ENCODE results near the gene CDC5L.
"Not testable (repeated sequence)": the region's sequence is repeated elsewhere in the genome, so short reads cannot be mapped to it uniquely, and the experiment has no call there.

The CDC5L gene

GRCh38 chr6:44387346-44388134, at the start of gene CDC5L:
CDC5L (plus strand) TSS chr6:44387706; CDS start chr6:44387824, 118 bp downstream.
- peak within 1 kb of the TSS; percentile 96 to 99 for H3K4me3 Mint-ChIP-seq
- ATAC-seq (peak; percentile 97), DNase-seq (peak; percentile 94 to 97)
- H3K4me1 Mint-ChIP-seq = peaks cover 49% of the 10 kb centered on the region
- H3K27ac Mint-ChIP-seq = peak within 1 kb of the TSS; percentile 98 to 99
- H3K27me3 Mint-ChIP-seq = no peaks in the 10 kb centered on the region
- H3K9me3 Mint-ChIP-seq = no peaks in the 10 kb centered on the region

DNA sequence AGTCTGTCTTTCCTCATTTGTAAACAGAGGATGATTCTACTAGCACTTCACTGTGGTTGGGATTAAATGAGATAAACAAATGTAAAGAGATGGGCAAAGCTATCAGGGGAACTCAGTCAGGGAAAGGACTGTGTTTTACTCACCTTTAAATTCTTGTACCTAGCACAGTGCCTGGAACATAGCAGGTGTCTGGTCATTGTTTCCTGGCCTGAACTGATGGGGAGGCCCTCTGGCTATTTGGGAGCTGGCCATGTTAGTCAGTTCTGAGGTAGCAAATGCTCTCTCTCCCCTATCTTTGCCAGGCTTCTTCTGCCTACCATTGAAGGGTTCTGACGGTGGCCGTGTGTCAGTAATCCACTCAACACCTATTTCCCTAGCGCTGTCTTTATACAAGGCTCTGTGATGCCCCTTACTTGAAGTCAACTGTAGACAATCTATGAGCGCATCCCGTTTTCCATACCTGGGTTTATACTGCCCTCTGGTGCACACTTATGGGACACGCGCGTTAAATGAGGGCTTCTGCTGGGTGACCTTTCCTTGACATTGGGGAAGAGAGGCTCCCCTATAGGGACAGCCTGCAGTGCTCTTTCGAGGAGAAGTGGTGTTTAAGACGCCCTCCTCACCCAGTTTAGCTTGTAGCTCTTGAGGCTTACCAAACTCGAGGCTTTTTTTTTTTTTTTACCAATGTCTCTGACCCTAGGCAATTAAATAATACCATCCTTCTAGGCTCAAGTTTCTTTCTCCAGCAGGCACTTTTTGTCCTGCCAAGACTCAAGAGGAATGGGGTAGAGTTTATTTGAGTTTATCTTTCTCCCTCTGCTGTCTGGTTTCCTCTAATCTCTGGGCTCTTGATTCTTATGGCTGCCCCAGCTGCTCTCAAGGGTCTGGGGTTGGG, 49.0 kb upstream of the CDC5L start:
- DNase-seq (peak; percentile 67 to 71), ATAC-seq (peak; percentile 89)
- H3K4me1 Mint-ChIP-seq = peaks cover 6% of the 10 kb centered on the region
- no peak overlapping the region for H3K4me3 Mint-ChIP-seq
- H3K27me3 Mint-ChIP-seq = peaks cover 32% of the 10 kb centered on the region
- no peaks in the 10 kb centered on the region for H3K9me3 Mint-ChIP-seq
- no peak overlapping the region for H3K27ac Mint-ChIP-seq

DNA sequence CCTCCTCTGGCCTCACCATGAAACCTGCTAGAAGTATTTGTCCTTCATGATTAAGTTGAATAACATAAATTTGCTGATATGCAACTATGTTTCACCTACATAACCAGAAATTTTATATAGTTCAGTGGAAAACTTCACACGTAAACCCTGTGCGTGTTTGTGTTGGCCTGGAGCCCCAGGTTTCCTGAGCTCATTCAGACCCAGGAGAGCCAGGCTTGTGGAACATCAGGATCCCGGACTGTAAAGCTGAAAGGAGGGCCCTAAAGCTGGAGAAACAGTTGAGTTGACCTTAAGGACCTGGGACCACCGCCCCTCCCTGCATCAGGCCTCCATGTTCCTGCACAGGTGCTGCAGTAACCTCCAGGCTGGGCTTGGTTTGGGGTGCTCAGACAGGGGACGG, 48.2 kb upstream of the CDC5L start:
- peaks cover 6% of the 10 kb centered on the region for H3K4me1 Mint-ChIP-seq
- no peaks in the 10 kb centered on the region for H3K9me3 Mint-ChIP-seq
- H3K27ac Mint-ChIP-seq = no peak overlapping the region
- ATAC-seq (no peak), DNase-seq (no peak)
- H3K4me3 Mint-ChIP-seq = no peak overlapping the region
- peaks cover 32% of the 10 kb centered on the region for H3K27me3 Mint-ChIP-seq

DNA sequence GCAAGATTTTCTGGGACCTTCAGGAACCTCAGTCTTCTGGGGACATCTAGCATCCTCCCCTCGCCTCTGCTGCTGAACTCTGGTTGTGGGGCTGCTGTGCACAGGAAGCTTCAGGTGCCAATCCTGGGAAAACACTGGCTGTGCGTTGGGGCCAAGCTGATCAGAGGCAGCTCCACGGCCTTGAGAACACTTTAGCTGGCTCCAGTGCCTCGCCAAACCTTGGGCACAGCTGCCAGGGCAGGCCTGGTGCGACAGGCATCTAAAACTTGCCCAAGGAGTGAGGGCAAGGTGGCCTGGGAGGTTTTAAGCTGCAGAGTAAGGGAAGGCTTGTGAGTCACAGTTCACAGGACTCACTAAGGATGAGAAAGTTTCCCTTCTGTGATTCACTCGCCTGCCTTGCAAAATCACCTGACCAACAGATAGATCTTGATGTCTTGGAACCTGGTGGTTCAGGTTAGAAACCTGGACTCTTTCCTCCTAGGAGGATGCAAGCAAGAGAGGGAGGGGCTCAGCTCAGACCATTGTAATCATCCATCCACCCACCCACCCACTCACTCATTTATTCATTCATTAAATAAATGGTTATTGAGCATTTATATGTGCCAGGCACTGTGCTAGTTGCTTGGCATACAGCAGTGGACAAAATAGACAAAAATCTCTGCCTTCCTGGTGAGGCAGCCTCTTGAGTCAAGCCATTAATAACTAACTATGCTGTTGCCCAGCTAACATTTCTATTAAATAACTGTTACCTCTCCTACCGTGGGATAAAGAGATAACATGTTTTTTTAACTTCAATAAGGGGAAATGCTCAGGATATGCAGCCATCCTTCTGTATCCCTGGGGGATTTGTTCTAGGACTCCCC, 47.5 kb upstream of the CDC5L start:
- DNase-seq = no peak

GRCh38 chr6:44341095-44341890, 46.2 kb upstream of the CDC5L start:
- DNase-seq = no peak
- peaks cover 40% of the 10 kb centered on the region for H3K27me3 Mint-ChIP-seq
- no peak overlapping the region for H3K27ac Mint-ChIP-seq
- no peak overlapping the region for H3K4me3 Mint-ChIP-seq
- peaks cover 6% of the 10 kb centered on the region for H3K4me1 Mint-ChIP-seq
- no peak for ATAC-seq
- no peaks in the 10 kb centered on the region for H3K9me3 Mint-ChIP-seq

More for the DNA sequence above, 47.5 kb upstream of the CDC5L start:
- peak; percentile 40 for ATAC-seq
- no peak overlapping the region for H3K4me3 Mint-ChIP-seq
- no peaks in the 10 kb centered on the region for H3K9me3 Mint-ChIP-seq
- H3K27me3 Mint-ChIP-seq = peaks cover 39% of the 10 kb centered on the region
- peaks cover 6% of the 10 kb centered on the region for H3K4me1 Mint-ChIP-seq
- H3K27ac Mint-ChIP-seq = no peak overlapping the region

- DNase-seq (no peak), ATAC-seq (no peak)
- H3K4me1 Mint-ChIP-seq = peaks cover 6% of the 10 kb centered on the region
- H3K4me3 Mint-ChIP-seq = peak overlapping the region in 1 of 2 donors; percentile 7
- H3K9me3 Mint-ChIP-seq = no peaks in the 10 kb centered on the region
- no peak overlapping the region for H3K27ac Mint-ChIP-seq
- H3K27me3 Mint-ChIP-seq = peaks cover 40% of the 10 kb centered on the region
Observed at GRCh38 chr6:44342052-44342451, 45.5 kb upstream of the CDC5L start.

GRCh38 chr6:44342489-44342888, 45.0 kb upstream of the CDC5L start, which contains the start of gene SPATS1:
SPATS1 (plus strand) TSS chr6:44342650; CDS start chr6:44343096, 446 bp downstream.
- Mint-ChIP-seq H3K27me3 (peaks cover 40% of the 10 kb centered on the region), H3K4me1 (peaks cover 6% of the 10 kb centered on the region), H3K27ac (no peak within 1 kb of the TSS), H3K9me3 (no peaks in the 10 kb centered on the region), H3K4me3 (peak within 1 kb of the TSS; percentile 7 to 26)
- no peak for DNase-seq
- no peak for ATAC-seq

- DNase-seq, H3K4me1 Mint-ChIP-seq, ATAC-seq, H3K4me3 Mint-ChIP-seq, H3K9me3 Mint-ChIP-seq, H3K27ac Mint-ChIP-seq: not testable (repeated sequence)
- H3K27me3 Mint-ChIP-seq = peaks cover 33% of the 10 kb centered on the region
Observed at GRCh38 chr6:44346818-44347217, 40.7 kb upstream of the CDC5L start.

DNA sequence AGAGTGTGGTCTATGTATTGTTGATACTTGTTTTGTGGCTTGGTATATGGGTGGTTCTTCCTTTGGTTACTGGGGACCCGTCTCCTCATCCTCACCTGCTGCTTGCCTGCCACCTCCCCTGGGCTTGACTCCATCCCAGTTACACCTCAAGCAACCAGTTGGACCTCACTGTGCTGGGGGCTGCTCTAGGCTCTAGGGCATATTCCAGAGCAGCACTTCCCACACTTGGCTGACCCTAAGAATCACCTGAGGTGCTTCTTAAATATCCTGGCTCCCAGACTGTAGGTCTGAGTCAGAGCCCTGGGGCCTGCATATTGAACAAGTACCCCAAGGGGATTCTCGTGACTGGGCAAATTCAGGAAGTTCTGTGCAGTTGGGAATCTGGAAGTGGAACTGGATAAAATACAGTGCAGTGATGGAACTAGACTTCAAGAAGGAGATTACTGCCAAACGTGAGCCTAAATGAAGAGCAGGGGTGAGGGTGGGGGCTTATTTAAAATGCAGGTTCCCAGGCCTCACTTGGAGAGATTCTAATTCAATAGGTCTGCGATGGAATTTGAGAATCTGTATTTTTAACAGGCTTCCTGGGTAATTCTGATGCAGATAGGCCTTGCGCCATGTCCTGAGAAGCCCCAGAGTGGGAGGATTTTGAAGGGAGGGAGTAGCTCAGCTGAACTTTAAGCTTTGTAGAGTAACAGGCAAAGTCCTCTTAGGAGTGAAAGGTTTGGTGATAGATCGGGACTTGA, 37.4 kb upstream of the CDC5L start:
- H3K27ac Mint-ChIP-seq = no peak overlapping the region
- DNase-seq (no peak), ATAC-seq (no peak)
- H3K9me3 Mint-ChIP-seq = no peaks in the 10 kb centered on the region
- peaks cover under 1% of the 10 kb centered on the region for H3K27me3 Mint-ChIP-seq
- H3K4me3 Mint-ChIP-seq = no peak overlapping the region
- no peaks in the 10 kb centered on the region for H3K4me1 Mint-ChIP-seq

- H3K4me3 Mint-ChIP-seq = not testable (repeated sequence)
Observed at GRCh38 chr6:44350650-44350994, 36.9 kb upstream of the CDC5L start.

DNA sequence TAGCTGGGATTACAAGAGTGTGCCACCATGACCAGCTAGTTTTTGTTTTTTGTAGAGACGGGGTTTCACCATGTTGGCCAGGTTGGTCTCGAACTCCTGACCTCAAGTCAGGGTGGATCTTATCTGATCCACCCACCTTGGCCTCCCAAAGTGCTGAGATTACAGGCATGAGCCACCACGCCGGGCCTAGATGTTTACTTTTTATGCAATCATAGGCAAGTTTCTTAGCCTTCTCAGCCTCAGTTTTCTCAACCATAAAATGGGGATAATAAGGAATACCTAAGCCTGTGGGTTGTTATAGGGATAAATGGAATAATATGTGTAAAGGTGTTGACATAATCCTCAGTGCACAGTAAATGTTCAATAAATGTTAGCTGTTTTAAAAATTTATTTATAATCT, 35.2 kb upstream of the CDC5L start:
- Mint-ChIP-seq H3K27ac (no peak overlapping the region), H3K4me3 (no peak overlapping the region), H3K9me3 (peaks cover 0 to 6% of the 10 kb centered on the region in 2 donors), H3K27me3 (peaks cover 11% of the 10 kb centered on the region), H3K4me1 (no peaks in the 10 kb centered on the region)
- no peak for ATAC-seq
- no peak for DNase-seq

More at GRCh38 chr6:44350650-44350994, 36.9 kb upstream of the CDC5L start:
- not testable (repeated sequence) for H3K9me3 Mint-ChIP-seq, H3K4me1 Mint-ChIP-seq, ATAC-seq, H3K27me3 Mint-ChIP-seq, H3K27ac Mint-ChIP-seq, DNase-seq

DNA sequence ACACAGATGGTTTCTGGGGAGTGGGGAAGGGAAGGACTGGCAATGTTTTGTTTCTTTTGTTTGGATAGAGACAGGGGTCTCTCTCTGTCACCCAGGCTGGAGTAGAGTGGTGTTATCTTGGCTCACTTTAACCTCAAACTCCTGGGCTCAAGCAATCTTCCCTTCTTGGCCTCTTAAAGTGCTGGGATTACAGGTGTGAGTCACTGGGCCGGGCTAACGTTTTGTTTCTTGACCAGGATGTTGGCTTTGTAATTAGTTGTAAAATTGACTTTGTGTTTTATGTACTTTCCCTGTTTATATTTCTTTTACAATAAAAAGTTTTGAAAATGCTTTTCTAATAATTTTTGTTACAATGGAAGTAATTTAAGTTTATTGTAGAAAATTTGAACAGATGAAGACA, 34.2 kb upstream of the CDC5L start:
- Mint-ChIP-seq H3K4me3 (no peak overlapping the region), H3K4me1 (no peaks in the 10 kb centered on the region), H3K9me3 (peaks cover 0 to 6% of the 10 kb centered on the region in 2 donors), H3K27ac (no peak overlapping the region), H3K27me3 (peaks cover 20% of the 10 kb centered on the region)
- no peak for DNase-seq
- no peak for ATAC-seq

DNA sequence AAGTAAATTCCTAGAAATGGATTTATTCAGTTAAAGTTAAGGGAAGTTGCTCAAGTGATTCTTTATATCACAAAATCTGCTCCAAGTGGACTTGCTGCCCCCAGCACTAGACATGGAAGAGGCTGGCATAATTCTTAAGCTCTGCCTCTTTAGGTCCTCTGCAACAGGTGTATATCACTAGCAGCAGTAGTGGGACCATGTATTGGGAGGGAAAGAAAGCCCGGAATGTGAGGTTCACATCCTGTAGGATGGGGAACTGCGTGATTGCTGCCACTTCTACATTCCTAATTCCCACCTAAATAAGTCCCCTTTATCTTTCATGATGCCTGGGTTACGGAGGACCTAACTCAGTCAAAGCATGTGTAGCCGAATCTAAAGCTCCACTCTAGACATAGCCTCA, 31.9 kb upstream of the CDC5L start:
- no peak overlapping the region for H3K4me3 Mint-ChIP-seq
- H3K4me1 Mint-ChIP-seq = no peaks in the 10 kb centered on the region
- peak overlapping the region in 1 of 2 donors; percentile 17 for H3K27ac Mint-ChIP-seq
- peaks cover 20% of the 10 kb centered on the region for H3K27me3 Mint-ChIP-seq
- ATAC-seq (no peak), DNase-seq (no peak)
- H3K9me3 Mint-ChIP-seq = peaks cover 0 to 6% of the 10 kb centered on the region in 2 donors

- H3K27me3 Mint-ChIP-seq = peaks cover 20% of the 10 kb centered on the region
Observed at GRCh38 chr6:44356487-44356886, 31.0 kb upstream of the CDC5L start.

More at GRCh38 chr6:44356487-44356886, 31.0 kb upstream of the CDC5L start:
- Mint-ChIP-seq H3K4me1 (no peaks in the 10 kb centered on the region), H3K4me3 (no peak overlapping the region), H3K9me3 (peaks cover 0 to 6% of the 10 kb centered on the region in 2 donors), H3K27ac (no peak overlapping the region)
- DNase-seq (no peak), ATAC-seq (no peak)

All from stimulated activated naive CD8-positive, alpha-beta T cell treated with anti-CD3 and anti-CD28 coated beads, Interleukin-15, amount 100 ng/mL, for 72 hours (primary cell).